Hematopoietic multipotent progenitor cell treated with erythropoietin and hydrocortisone succinate and interleukin-3 and kit ligand, for 4 days (in vitro differentiated cells): ENCODE measurements around the gene SBNO1.
"Not testable (repeated sequence)": the region's sequence is repeated elsewhere in the genome, so short reads cannot be mapped to it uniquely, and the experiment has no call there.

Experiments
- DNase-seq: peaks from one replicate; pipeline ENCODE4 v3.0.0-alpha.2; 2015

SBNO1 gene

GRCh38 chr12:123337070-123337469 lies 27.6 kb downstream of the SBNO1 start:
- no peak for DNase-seq

- DNase-seq: no peak
Measured at GRCh38 chr12:123336530-123336929, 28.1 kb downstream of the SBNO1 start.

DNA sequence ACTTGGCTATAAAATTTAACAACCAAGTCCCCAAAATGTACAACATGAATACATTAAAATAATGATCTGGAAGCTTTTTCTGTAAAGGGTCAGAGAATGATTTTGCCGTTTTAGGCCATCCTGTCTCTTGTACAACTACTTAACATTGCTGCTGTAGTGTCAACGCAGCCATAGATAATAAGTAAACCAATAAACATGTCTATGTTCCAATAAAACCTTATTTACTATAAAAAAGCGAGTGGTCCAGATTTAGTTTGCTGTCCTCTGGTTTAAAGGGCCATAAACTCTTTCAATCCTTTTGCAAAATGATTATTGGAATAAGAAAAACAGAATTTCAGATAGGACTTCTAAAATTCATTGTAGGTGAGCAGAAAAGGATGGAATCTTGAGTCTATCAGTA lies 29.2 kb downstream of the SBNO1 start:
- no peak for DNase-seq

DNA sequence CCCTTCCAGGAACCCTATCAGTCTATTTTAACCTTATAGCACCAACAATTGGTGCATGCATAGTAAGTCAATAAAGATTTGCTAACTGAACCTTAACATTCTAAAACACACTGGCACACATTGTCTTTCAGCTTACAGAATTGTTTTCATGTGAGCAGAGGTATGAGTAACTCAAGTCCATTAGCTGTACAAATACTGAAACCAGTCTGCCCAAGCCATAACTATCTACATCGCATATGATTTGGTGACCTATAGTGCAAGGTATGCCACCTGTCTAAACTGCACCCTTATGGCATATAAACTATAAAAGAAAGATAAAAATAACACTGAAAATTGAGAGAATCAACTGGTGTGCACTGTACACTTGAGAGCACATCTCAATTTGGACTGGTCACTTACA lies 34.8 kb downstream of the SBNO1 start:
- no peak for DNase-seq

GRCh38 chr12:123319826-123320225 lies 44.8 kb downstream of the SBNO1 start:
- no peak for DNase-seq

DNA sequence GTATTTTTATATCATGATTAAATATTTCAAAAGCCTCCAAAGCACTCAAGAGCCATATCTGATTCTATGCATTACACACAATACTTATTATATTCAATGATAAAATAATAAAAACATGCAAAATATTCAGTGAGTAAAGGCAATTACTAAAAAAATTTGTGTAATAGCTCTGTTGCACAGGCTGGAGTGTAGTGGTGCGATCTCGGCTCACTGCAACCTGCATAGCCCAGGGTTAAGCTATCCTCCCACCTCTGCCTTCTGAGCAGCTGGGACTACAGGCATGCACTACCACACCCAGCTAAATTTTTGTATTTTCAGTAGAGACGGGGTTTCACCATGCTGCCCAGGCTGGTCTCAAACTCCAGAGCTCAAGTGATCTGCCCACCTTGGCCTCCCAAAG lies 45.4 kb downstream of the SBNO1 start:
- DNase-seq: no peak

DNA sequence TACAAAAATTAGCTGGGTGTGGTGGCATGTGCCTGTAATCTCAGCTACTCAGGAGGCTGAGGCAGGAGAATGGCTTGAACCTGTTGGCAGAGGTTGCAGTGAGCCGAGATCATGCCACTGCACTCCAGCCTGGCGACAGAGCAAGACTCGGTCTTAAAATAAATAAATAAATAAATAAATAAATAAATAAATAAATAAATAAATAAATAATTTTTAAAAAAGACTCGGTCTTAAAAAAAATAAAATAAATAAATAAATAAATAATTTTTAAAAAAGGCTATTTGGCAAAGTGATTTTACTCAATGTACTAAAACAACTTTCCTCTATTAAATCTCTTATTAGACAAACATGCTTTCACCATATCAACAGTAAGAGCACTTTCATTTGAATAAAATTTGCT lies 51.6 kb downstream of the SBNO1 start:
- not testable (repeated sequence) for DNase-seq

- DNase-seq: no peak
Measured at GRCh38 chr12:123306200-123306599, 58.4 kb downstream of the SBNO1 start.

- no peak for DNase-seq
Measured at GRCh38 chr12:123305136-123305535, 59.5 kb downstream of the SBNO1 start.

GRCh38 chr12:123293178-123293760 lies 71.4 kb downstream of the SBNO1 start:
- no peak for DNase-seq

DNA sequence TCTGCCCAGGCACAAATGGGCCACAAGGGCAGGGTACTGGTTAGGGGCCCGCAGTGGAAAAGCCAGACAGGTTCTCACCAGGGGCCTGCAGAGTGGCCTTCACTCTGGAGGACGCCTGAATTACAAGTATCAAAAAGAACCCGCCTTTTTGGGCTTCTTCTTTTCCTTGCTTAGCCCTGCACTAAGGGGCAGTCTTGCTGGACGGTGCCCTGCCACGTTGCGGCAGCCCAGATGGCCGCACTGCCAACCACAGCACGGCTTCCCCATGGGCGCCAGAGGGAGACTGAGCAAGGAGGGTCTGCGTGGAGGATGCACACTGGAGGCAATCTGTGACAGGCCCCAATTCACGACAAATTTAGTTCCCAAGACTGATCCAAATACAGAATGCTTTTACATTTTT lies 74.7 kb downstream of the SBNO1 start:
- DNase-seq: no peak

DNA sequence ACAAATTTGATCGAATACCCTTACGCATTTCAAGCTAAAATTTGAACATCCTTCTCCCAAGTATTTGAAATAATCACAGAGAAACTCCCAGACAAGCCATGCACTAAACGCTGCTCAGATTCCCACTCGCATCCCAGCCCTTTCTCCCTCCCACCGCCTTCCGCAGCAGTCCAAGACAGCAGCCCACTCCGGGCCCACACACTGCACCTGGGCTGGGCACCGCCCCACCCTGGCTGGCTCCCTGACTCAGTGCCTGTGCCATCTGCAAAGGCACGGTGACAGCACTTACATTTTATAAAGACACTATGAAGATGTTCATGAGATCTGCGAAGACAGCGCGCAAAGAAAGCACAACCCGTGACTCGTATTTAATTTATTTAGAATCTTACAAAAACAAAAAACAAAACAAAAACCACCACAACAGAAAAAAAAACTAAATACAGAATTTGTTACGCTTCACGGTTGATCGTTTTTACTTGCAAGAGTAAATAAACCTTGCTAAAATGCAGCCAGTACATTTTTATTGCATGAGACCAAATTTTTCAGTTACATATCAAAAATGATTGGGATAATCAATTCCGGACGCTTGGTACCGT lies 75.8 kb downstream of the SBNO1 start:
- DNase-seq: no peak

DNA sequence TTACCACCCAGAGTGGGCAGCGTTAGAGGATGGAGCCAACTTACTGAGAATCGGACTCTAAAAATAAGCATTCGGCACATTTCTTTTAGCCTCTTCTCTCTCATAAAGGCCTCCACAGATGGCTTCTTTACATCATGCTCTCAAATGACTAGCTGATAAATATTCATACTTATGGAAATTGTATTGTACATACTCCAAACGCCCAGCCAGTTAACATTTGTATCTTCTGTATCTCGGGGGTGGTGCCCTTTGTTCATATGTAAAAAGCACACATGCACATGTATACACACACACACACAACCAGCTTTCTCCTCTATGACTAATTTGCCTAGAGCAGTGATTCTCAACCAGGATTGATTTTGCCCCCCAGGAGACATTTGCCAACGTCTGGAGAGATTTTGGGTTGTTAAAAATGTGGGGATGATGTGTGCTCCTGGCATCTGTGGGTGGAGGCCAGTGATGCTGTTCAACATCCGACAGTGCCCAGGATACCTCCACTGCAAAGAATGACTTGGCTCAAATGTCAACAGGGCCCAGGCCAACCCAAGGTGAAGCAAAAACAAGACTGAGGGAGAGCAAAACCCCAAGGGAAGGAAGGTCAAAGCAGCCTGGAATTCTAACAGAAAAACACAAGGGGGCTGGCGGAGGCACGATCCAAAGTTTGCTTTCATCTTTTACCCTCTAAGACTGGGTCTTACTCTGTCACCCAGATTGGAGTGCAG lies 77.8 kb downstream of the SBNO1 start:
- DNase-seq: no peak

DNA sequence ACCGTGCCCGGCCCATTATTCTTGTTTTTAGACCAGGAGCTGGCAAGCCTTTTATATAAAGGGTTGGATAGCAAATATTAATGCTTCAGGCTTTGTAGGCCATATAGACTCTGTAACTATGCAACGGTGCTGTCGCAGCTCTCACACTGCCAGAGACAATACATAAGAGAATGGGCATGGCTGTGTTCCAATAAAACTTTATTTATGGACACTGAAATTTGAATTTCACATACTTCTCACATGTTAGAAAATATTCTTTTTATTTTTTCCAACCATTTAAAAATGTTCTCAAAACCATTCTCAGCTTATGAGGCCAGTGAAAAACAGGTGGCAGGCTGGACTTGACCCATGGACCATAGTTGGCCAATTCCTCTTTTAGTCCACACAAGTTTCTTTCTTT lies 80.0 kb downstream of the SBNO1 start:
- DNase-seq: no peak

DNA sequence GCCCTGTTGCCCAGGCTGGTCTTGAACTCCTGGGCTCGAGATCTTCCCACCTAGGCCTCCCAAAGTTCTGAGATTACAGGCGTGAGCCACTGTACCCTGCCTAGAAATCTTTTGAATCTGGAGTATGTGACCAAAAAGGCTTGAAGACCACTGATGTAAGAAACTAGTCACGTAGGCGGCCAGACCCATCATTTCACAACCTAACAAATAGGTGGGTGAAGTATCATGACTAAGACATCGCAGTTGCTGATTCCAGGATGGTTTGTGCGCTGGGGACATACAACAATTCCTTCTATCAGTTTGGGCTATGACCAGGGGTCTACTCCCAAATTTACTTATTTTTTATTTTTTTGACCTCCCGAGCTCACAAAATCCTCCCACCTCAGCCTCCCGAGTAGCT lies 81.2 kb downstream of the SBNO1 start:
- no peak for DNase-seq

DNA sequence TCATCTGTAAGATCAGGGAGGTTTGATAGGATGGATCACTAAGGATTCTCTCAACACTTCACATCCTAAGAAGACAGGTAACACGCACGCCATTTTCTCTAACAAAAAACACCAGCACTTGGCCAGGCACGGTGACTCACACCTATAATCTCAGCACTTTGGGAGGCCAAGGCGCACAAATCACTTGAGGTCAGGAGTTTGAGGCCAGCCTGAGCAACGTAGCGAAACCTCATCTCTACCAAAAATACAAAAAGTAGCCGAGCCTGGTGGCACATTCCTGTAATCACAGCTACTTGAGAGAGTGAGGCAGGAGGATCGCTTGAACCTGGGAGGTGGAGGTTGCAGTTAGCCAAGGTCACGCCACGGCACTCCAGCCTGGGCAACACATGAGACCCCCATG lies 82.5 kb downstream of the SBNO1 start:
- no peak for DNase-seq

DNA sequence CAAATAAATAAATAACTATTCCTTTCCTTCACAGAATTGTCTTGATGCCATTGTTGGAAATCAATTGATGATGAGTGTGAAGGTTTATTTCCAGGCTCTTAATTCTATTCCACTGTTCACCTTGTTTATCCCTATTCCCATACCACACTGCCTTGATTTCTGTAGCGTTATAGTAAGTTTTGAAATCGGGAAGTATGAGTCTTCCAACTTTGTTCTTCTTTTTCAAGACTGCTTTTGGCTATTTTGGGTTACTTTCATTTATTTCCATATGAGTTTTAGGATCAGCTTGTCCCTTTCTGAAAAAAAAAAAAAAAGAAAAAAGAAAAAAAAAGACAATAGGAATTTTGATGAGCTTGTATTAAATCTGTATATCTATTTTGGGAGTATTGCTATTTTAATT lies 83.7 kb downstream of the SBNO1 start:
- no peak for DNase-seq

- peak; percentile 76 for DNase-seq
Measured at GRCh38 chr12:123278101-123278627, 86.5 kb downstream of the SBNO1 start.

GRCh38 chr12:123273166-123273565 lies 91.5 kb downstream of the SBNO1 start:
- no peak for DNase-seq

DNA sequence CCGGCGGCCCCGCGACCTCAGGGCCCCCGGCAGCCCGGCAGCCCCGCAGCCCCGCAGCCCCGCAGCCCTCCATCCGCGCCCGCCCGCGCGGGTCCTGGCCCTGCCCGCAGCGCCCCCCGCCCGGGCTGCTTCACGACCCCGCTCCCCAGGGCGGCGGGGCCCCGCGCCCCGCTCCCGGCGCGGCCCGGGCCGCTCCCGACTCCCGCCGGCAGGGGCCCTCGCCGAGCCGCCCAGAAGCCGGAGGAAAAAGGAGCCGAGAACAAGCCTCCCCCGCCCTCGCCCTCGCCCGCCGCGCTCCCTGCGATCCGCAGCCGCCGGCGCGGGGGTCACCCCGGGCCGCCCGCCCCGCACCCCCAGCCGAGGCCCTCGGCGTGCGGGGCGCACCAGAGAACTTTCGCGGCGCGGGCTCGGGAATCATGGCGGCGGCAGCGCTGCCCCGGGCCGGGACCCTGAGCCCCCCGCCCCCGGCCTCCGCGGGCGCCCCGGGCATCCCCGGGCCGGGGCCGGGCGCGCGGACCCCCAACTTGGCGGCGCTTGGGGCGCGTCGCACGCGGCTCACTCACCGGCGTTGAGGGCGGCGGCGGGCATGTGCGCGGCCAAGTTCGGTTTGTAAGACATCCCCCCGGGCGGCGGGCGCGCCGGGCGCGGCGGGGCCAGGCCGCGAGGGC lies 93.5 kb downstream of the SBNO1 start:
- peak; percentile 90 for DNase-seq

DNA sequence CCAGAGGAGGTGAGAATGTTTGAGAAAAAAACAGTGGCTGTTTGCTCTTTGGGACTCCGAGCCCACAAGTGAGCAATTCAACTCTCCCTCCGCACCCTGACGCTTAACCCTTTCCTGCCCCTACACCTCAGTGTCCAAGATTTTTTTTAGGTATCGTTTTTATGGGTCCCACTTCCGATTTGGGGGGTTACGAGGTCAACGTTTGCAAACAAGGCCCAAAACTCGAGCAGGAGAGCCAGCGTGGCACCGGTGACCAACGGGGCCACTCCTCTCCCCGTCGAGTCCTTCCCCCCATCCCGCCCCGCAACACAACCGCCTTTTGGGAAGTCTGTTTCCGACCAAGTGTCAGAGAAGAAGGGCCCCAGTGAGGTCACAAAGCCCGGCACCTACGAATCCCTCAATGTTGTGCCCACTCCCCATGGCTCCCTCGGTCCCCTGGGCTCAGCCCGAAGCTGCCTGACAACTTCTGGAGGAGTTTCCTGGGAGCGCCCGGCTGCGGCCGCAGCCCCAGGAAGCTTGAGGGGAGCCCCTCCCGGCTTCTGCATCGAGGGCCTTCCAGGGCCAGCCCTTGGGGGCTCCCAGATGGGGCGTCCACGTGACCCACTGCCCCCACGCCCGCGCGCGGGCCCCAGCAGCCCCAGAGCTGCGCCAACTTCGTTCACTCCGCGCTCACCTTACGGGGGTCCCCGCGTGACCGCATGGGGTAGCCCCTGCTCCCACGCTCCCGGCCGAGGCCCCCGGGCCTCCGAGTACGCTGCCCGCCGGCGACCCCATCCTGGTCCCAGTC lies 94.2 kb downstream of the SBNO1 start:
- DNase-seq: peak; percentile 57

DNA sequence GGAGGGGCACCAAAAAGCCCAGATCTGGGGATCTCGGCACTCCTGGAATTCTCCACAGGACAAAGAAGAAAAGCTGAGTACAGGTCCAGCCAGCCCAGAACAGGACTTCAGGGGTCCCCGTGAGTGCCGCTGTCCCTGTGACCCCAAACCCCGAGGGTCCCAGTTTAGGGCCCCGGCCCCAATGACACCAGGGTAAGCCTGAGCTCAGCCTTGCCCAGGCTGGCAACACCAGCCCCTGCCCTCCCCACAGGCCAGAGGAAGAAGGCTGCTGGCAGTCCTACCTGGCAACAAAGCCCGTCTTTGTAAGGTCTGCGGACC lies 94.8 kb downstream of the SBNO1 start:
- no peak for DNase-seq

DNA sequence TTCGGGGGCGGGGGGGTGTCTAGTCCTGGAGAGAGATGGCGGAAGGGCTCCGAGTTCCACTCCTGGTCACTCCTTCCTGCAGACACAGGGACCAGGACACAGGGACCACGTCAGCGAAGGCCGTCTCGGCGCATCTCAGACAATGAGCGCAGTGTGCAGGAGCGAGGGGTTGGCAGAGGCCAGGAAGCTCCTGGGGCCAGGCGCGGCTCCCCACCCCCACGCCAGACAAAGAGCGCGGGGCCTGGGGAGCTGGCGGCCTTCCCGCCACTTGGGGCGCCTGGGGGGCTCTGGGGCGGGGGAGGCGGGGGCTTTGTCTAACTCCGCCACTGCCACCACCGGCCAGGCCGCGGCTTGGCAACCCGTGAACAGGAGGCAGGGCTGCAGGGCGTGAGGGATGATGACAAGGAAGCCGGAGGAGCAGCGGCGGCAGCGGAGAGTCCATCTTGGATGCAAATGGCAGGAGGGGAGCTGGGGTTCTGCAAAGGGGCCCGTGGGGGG lies 95.2 kb downstream of the SBNO1 start:
- DNase-seq: peak; percentile 96
